AG09319 (cell line): ENCODE results near the gene ANO9.

Source experiments
- DNase-seq: peaks from one replicate; pipeline ENCODE4 v3.0.0-alpha.2; 2010; ENCODE audit warnings: low read depth; ENCODE audit errors: extremely low read depth
- CTCF ChIP-seq: IDR thresholded peaks from 2 replicates; pipeline ENCODE4 v1.5.1; 2011; ENCODE audit warnings: low read depth, mild to moderate bottlenecking, inconsistent platforms, low read length, moderate library complexity

The ANO9 gene

GRCh38 chr11:462107-462890 lies 20.5 kb upstream of the ANO9 start:
- no peak for DNase-seq
- no peak for TF ChIP-seq CTCF

GRCh38 chr11:461626-462025 lies 19.8 kb upstream of the ANO9 start:
- no peak for TF ChIP-seq CTCF
- no peak for DNase-seq

- no peak for TF ChIP-seq CTCF
- DNase-seq = no peak
These were observed 18.8 kb upstream of the ANO9 start for GRCh38 chr11:460331-461199.

- no peak for TF ChIP-seq CTCF
- no peak for DNase-seq
These were observed 17.9 kb upstream of the ANO9 start for GRCh38 chr11:459511-460220.

- TF ChIP-seq CTCF = no peak
- DNase-seq = no peak
These were observed 15.4 kb upstream of the ANO9 start for GRCh38 chr11:457111-457760.

GRCh38 chr11:456533-456932 lies 14.7 kb upstream of the ANO9 start:
- DNase-seq = no peak
- TF ChIP-seq CTCF = no peak
